DND-41 (cell line): ENCODE results near the gene FFAR4.

Source experiments
- CTCF ChIP-seq: IDR thresholded peaks from 2 replicates; pipeline ENCODE4 v1.5.1; 2012; ENCODE audit warnings: borderline replicate concordance, low read length, moderate library complexity, mild to moderate bottlenecking; ENCODE audit not compliant: poor library complexity, severe bottlenecking; ENCODE audit errors: extremely low read depth
- EZH2 ChIP-seq: IDR thresholded peaks from 3 replicates; pipeline ENCODE4 v1.6.1; 2012; ENCODE audit warnings: borderline replicate concordance, low read depth, mild to moderate bottlenecking, moderate library complexity, low read length, inconsistent platforms; ENCODE audit not compliant: severe bottlenecking

DNA sequence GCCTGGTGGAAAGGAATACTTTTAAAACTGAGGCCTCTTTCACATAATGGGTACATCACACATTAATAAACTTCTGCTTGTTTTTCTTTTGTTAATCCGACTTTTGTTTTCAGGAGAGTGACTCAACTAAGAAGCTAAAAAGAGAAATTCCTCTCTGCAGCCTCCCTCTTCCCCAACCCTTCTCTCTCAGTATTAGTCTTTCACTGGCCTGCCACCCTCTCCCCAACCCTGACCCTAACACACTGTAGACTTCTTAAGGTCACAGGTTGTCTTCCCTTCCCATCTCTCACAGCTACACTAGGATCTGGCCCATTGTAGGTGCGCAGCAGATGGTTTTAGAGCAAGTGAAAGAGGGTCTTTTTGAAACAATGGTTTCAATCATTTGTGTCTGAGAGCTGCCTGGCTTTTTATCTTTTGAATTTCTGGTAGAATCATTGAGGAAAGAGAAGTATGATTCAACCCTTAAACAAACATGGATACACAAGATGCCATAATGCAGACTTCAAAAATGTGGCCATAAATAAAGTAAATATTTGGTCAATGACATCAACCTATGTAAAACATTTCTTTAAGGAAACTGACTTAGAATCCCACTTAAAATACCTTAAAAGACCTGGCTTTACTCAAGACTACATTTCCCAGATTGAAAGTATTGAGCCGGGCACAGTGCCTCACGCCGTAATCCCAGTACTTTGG is 17.9 kb upstream of the FFAR4 start:
- TF ChIP-seq CTCF (no peak), EZH2 (no peak)
